Heart left ventricle (tissue), 16 donors: ENCODE results near the gene RAX2. TPM values are rescaled to one million over a fixed set of nuclear protein-coding genes. Genes with fewer than 3 reads are reported as not detected.

Experiments
- ATAC-seq, 4 donors: fragments of 200-7000 bp; cut with Tn5 transposase; one replicate each; pipeline ENCODE4 v1.9.1; 2020 to 2022; ENCODE audit warnings: moderate library complexity in 4 of 4, mild to moderate bottlenecking in 3 of 4, moderate number of reproducible peaks in 1 of 4
- DNase-seq, 5 donors: peaks; one replicate each; pipeline ENCODE4 v3.0.0-alpha.2; 2020
- H3K27ac ChIP-seq, 12 donors: fragments of 200-600 bp; sonication (generic) in 4 of 12; one replicate each; pipeline versions ENCODE4 v1.5.0 to v1.8.0; 2016 to 2022; ENCODE audit warnings: mild to moderate bottlenecking in 2 of 12
- H3K27me3 ChIP-seq, 9 donors: fragments of 200-600 bp; sonication (generic) in 2 of 9; one replicate each; pipeline versions ENCODE4 v1.5.1 to v1.8.0; 2016 to 2022; ENCODE audit warnings: mild to moderate bottlenecking in 3 of 9
- H3K36me3 ChIP-seq, 9 donors: fragments of 200-600 bp; sonication (generic) in 2 of 9; one replicate each; pipeline versions ENCODE4 v1.5.0 to v1.8.0; 2018 to 2022; ENCODE audit warnings: mild to moderate bottlenecking in 2 of 9
- H3K4me1 ChIP-seq, 12 donors: fragments of 200-600 bp; sonication (generic) in 4 of 12; one replicate each; pipeline versions ENCODE4 v1.5.0 to v1.8.0; 2016 to 2022; ENCODE audit warnings: mild to moderate bottlenecking in 3 of 12
- H3K4me3 ChIP-seq, 12 donors: fragments of 200-600 bp; sonication (generic) in 4 of 12; one replicate each; pipeline versions ENCODE4 v1.5.0 to v1.8.0; 2017 to 2022; ENCODE audit warnings: mild to moderate bottlenecking in 9 of 12, moderate library complexity in 4 of 12
- H3K9me3 ChIP-seq, 12 donors: fragments of 200-600 bp; sonication (generic) in 4 of 12; one replicate each; pipeline versions ENCODE4 v1.5.0 to v1.8.0; 2016 to 2022; ENCODE audit warnings: mild to moderate bottlenecking in 1 of 12
- POLR2A ChIP-seq, 2 donors: fragments of 450-650 bp; IDR thresholded peaks; one replicate each; pipeline ENCODE4 v1.6.1; 2017; ENCODE audit warnings: antibody characterized with exemption in 2 of 2, mild to moderate bottlenecking in 2 of 2, moderate library complexity in 2 of 2
- WGBS, 4 donors: extraction: QIAGEN DNeasy Blood & Tissue Kit in 2 of 4; methylation state at CpG; one replicate each; pipeline versions ENCODE4 v1.1.5 to v1.1.7; 2013 to 2018; 5-methylcytosine and 5-hydroxymethylcytosine counted together
- intact Hi-C, 10 donors: fragments of 100-400 bp; cut with DNase I; formaldehyde crosslinking; loops; one replicate each; pipeline versions ENCODE4 v1.11.1 to v1.14.2; 2022
- polyA plus RNA-seq, 2 donors: library from polyadenylated mRNA; stranded (reverse); fragments of 200-250 nt; gene quantifications; one replicate each; pipeline ENCODE4 v1.2.3, GENCODE V29; 2013
- total RNA-seq, 9 donors: library from RNA; depleted of rRNA in 2 of 9; stranded (reverse); fragments of >200 nt in 2 of 9; fragmentation: NEBNext Ultra II Directional in 3 of 9; extraction: Animal tissue kit (Norgen Biotek cat#: 25700) in 3 of 9; gene quantifications; one replicate each; pipeline versions ENCODE4 v1.1.0 to v1.2.4, GENCODE V29; 2016 to 2023
- TF ChIP-seq, protein P1 (sequence below), 12 donors: fragments of 200-600 bp; sonication (generic) in 4 of 12; IDR thresholded peaks; one replicate each; pipeline versions ENCODE4 v1.5.0 to v1.8.0; 2018 to 2022; ENCODE audit warnings: antibody characterized with exemption in 12 of 12, mild to moderate bottlenecking in 5 of 12
- donor health status: ischemic (EF 13 %, LVEDD 7.1; RV severe dilation, severe dysfunction).
- donor health status: healthy with polysubstance abuse.
- donor health status: DM: no; HTN: yes; CAD: no.
- donor health status: DM: no; HTN: no; CAD: no.
- donor health status: ischemic (EF 25% LVEDD 6.9; RV normal size, moderate dysfunction).
- donor health status: ischemic (EF 25% LVEDD 5.7; RV mildly dilated, moderate dysfunction).
- donor health status: healthy.
- donor health status: DM: yes; HTN: yes; CAD: no.
- donor health status: ischemic (EF 35%, LVEDD 5.7; RV mildly dilated, moderate dysfunction).
- donor health status: nonischemic (EF 11% LVEDD 7.7; RV severe dilation, severe dysfunction).
- donor health status: DM: yes; HTN: yes; CAD: no.
- donor health status: PGD.
- donor health status: ischemic (EF 29% LVEDD 5.4; RV normal size, mild dysfunction).
- donor health status: nonischemic (EF 23%, LVEDD 6.1; RV moderate dilation, normal function).

Gene RAX2
- total and polyA plus RNA-seq, 11 donors: not detected

DNA sequence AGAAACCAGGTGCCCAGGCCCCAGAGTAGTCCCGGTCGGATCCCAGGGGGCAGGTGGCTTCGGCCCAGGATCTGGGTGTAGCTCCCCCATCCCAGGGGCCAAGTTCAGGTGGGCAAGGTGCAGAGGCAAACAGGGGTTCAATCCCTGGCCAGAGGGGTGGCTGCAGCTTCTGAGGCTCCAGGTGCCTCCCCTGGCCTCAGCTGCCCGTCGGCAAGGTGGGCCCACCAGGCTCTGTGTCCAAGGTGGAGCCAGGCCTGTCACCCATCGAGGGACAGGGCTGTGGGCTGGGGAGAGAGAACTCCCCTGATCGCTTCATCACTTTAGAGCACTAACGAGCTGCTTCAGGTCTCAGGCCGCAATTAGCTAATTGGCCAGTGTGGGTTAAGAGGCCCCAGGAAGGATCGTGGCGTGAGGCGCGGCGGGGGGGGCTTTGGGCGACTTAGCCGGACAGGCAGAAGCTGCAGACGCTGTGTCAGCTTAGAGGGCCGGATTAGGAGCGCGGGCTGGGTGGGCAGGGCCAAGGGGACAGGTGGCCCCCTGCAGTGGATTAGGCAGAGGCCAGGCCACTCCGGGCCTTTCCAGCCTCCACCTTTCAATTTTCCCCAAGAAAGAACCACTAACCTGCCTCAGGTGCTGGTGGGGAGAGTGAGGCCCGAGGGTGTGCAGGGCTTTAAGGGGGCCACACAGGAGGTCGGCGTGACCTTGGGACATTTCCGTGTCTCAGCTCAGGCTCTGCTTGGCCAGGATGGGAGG lies 2.8 kb upstream of the RAX2 start:
- DNase-seq (no peak), ATAC-seq (no peak)
- WGBS, 4 donors: 68 to 72% (median 70%) methylated on average over 15 to 25 of the region's 25 CpGs
- H3K27ac ChIP-seq: no peak overlapping the region
- no peaks in the 10 kb centered on the region for H3K4me1 ChIP-seq
- no peaks in the 10 kb centered on the region for H3K27me3 ChIP-seq
- no peaks in the 10 kb centered on the region for H3K9me3 ChIP-seq
- H3K4me3 ChIP-seq: no peak overlapping the region
- no peaks in the 10 kb centered on the region for H3K36me3 ChIP-seq
- no peak for TF ChIP-seq POLR2A (IDR thresholded peaks at IDR 0.05)
- TF ChIP-seq, protein P1, sequence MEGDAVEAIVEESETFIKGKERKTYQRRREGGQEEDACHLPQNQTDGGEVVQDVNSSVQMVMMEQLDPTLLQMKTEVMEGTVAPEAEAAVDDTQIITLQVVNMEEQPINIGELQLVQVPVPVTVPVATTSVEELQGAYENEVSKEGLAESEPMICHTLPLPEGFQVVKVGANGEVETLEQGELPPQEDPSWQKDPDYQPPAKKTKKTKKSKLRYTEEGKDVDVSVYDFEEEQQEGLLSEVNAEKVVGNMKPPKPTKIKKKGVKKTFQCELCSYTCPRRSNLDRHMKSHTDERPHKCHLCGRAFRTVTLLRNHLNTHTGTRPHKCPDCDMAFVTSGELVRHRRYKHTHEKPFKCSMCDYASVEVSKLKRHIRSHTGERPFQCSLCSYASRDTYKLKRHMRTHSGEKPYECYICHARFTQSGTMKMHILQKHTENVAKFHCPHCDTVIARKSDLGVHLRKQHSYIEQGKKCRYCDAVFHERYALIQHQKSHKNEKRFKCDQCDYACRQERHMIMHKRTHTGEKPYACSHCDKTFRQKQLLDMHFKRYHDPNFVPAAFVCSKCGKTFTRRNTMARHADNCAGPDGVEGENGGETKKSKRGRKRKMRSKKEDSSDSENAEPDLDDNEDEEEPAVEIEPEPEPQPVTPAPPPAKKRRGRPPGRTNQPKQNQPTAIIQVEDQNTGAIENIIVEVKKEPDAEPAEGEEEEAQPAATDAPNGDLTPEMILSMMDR (IDR thresholded peaks at IDR 0.05): no peak
- intact Hi-C loops: loop anchor here in 1 of 10 donors (10.0 kb wide), 1 partner anchor 150 kb away; no protein-coding TSS in a partner anchor

DNA sequence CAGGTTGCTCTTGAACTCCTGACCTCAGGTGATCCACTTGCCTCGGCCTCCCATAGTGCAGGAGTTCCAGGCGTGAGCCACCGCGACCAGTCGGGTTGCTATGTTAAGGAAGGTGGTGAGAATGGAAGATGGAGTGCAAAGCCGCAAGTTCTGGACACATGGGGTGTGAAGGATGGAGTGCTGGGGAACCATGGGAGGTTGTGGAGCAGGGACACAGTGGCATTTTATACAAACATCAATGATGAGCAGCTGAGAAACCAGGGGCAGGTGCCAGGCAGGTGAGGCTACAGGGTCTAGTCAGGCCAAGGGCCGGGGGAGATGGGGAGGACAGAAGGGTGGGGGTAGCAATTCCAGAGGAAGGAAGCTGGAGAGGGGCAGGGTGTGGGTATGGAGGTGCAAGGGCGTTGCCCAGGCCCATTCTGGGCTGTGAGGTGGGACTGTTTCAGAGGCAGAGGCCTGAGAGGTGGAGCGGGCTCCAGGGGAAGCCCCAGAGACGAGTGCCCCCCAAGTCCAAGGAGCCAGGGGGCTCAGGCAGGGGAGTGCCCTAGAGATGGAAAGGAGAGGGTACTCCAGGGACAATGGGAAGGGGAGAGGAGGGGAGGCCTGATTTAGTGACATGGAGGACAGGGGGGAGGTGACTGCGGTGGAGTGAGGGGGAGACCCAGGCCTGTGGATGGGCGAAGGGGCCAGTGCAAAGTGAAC lies 1.9 kb upstream of the RAX2 start:
- TF ChIP-seq, protein P1 (IDR thresholded peaks at IDR 0.05): no peak
- no peak for TF ChIP-seq POLR2A (IDR thresholded peaks at IDR 0.05)
- Histone ChIP-seq H3K27ac (no peak overlapping the region), H3K4me3 (no peak overlapping the region), H3K4me1 (no peaks in the 10 kb centered on the region), H3K9me3 (no peaks in the 10 kb centered on the region), H3K27me3 (no peaks in the 10 kb centered on the region), H3K36me3 (peaks cover 0 to 2% (median 0%) of the 10 kb centered on the region in 9 donors)
- ATAC-seq (no peak), DNase-seq (no peak)
- intact Hi-C loops: loop anchor here in 1 of 10 donors (10.0 kb wide), 1 partner anchor 151 kb away; no protein-coding TSS in a partner anchor
- WGBS, 4 donors: 79 to 90% (median 86%) methylated on average over 12 of the region's 12 CpGs

DNA sequence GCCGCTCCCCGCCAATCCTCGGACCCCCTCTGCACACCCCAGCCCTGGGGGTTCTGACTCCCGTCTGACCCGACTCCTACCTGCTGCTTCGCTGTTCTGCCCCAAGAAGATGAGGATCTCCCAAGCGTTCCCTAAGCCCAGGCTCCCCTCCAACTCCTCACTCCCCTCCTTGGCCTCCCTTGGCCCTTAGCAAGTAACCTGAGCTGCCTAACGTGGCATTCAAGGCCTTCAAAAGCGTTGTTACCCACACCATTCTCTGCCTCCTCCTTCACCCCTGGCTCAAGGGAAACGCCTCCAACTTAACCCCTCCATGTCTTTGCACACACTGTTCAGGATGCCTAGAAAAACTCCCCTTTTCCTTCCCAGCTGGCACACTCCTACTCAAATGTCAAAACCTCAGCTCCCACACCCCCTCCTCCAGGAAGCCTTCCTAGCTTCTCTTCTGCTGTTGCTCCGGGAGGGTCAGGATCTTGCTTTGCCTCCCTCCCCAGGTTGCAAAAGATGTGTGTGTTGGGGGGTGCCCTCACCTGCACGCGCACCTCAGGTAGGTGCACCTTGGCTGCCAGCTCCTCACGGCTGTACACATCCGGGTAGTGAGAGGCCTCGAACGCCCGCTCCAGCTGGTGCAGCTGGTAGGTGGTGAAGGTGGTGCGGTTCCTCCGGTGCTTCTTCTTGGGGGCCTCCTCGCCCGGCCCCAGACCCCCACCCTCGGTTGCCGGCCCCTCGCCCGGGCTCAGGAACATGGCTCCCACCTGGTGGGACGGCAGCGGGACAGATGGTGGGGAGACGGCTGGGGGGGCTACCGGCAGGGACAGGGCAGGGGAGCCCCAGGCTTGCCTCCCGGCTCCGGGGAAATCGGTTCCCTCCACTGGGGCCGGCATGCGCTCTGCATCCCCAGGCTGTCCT lies 775 bp downstream of the RAX2 start:
- H3K9me3 ChIP-seq: no peaks in the 10 kb centered on the region
- no peak overlapping the region for H3K4me3 ChIP-seq
- TF ChIP-seq, protein P1 (IDR thresholded peaks at IDR 0.05): no peak
- TF ChIP-seq POLR2A (IDR thresholded peaks at IDR 0.05): no peak
- ATAC-seq: no peak
- H3K27me3 ChIP-seq: no peaks in the 10 kb centered on the region
- peaks cover 0 to 28% (median 16%) of the 10 kb centered on the region in 9 donors for H3K36me3 ChIP-seq
- no peak overlapping the region for H3K27ac ChIP-seq
- intact Hi-C loops: loop anchor here in 1 of 10 donors (10.0 kb wide), 1 partner anchor 154 kb away; no protein-coding TSS in a partner anchor
- no peaks in the 10 kb centered on the region for H3K4me1 ChIP-seq
- 80 to 86% (median 81%) methylated on average over 25 to 35 of the region's 35 CpGs for WGBS, 4 donors
- DNase-seq: no peak
